ENCODE results near the gene REG3G. TPM values are rescaled to one million over a fixed set of nuclear protein-coding genes. Genes with fewer than 3 reads are reported as not detected.
"Not testable (repeated sequence)": the region's sequence is repeated elsewhere in the genome, so short reads cannot be mapped to it uniquely, and the experiment has no call there.

REG3G gene
- total RNA-seq, 1 donor from 2014 or later, result not detected

DNA sequence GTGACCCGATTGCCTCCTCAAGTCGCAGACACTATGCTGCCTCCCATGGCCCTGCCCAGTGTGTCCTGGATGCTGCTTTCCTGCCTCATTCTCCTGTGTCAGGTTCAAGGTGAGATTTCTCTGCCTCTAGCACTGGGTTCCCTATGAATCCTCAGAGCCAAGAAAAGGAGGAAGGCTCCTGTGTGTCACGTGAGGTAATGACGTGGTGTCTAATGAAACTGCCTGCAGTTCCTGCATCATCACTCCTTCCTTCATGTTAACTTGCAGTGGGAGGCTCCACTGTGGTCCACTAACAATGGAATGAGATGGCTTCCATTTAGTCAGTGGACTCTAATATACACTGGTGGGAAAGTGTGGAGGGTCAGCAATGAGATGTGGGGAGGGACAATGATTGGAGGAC lies 559 bp downstream of the REG3G start:
- DNase-seq, result no peak

- DNase-seq, result no peak
These were observed 14.4 kb downstream of the REG3G start for GRCh38 chr2:79039944-79040343.

DNA sequence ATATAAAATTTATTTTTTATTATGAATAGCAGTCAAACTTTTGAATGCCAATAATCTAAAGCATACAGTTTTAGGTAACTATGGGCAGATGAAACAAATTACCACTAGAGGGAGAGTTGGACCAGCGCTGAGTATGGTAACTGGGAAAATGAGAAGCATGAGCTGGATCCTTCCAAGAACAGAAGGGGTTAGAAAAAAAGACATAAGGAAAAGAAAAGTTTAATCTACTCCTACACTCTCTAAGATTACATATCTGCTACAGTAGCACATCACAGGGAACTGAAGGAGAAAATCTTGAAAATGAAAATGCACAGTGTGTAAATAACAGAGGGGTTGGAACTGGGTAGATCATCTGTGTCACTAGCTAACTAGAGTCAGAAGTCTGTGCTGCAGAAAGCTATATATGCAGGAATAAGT lies 15.5 kb downstream of the REG3G start:
- no peak for DNase-seq

DNA sequence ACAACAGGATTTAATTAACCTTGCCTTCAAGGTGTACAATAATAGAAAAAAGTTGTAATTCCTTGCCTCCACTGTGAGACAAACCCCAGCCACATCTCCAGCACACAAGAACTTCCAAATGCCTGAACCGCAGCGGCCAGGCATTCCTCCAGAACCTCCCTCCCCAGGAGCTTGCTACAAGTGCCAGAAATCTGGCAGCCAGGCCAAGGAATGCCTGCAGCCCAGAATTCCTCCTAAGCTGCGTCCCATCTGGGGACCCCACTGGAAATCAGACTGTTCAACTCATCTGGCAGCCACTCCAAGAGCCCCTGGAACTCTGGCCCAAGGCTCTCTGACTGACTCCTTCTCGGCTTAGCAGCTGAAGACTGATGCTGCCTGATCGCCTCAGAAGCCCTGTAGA lies 28.0 kb downstream of the REG3G start:
- DNase-seq, result not testable (repeated sequence)

GRCh38 chr2:79054769-79055168 lies 29.3 kb downstream of the REG3G start:
- DNase-seq, result not testable (repeated sequence)

- DNase-seq, result no peak
These were observed 39.7 kb downstream of the REG3G start for GRCh38 chr2:79065201-79065600.

DNA sequence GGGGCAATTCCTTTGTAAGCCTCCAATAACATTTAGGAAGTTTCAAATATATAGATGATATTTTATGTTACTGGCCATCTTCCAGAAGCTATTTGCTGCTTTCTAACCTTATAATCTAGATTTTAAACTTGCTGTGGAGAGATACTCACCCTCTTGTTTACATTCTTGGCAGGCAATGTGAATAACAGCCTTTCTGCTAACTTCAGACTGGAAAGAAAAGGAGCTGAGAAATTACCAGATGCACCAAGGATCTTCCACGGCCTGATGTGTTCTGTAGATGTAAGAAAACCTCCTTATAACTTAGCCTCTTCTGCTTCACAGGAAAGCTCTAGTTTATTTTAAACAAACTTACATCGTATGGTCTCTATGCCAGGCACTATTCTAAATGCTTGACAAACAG lies 45.6 kb downstream of the REG3G start:
- no peak for DNase-seq

Other genes with a start within 250 kb of the REG3G start
- not detected in 2 replicates for gene REG1B, start 62.3 kb downstream of the REG3G start, total RNA-seq
- gene REG1A, start 94.8 kb downstream of the REG3G start, total RNA-seq, result not detected in 2 replicates
- not detected in 2 replicates for gene REG3A, start 134.1 kb downstream of the REG3G start, total RNA-seq

Measured in dermis blood vessel endothelial cell (primary cell).